Colonic mucosa (tissue), 4 donors: Measurements from ENCODE around the gene C6. TPM values are rescaled to one million over a fixed set of nuclear protein-coding genes. Genes with fewer than 3 reads are reported as not detected.

Source experiments
- DNase-seq: peaks from one replicate; pipeline ENCODE4 v3.0.0-alpha.2; 2020
- H3K27ac ChIP-seq: fragments of 200-600 bp; one replicate; pipeline ENCODE4 v1.8.0; 2021
- H3K27me3 ChIP-seq: fragments of 200-600 bp; one replicate; pipeline ENCODE4 v1.8.0; 2021
- H3K36me3 ChIP-seq: fragments of 200-600 bp; one replicate; pipeline ENCODE4 v1.8.0; 2021
- H3K4me1 ChIP-seq: fragments of 200-600 bp; one replicate; pipeline ENCODE4 v1.8.0; 2021; ENCODE audit warnings: mild to moderate bottlenecking
- H3K4me3 ChIP-seq: fragments of 200-600 bp; one replicate; pipeline ENCODE4 v1.8.0; 2021
- H3K9ac ChIP-seq, 2 donors: one replicate each; pipeline ENCODE4 v1.7.0; 2013; ENCODE audit warnings: control low read depth in 2 of 2, low read depth in 2 of 2, low read length in 2 of 2
- H3K9me3 ChIP-seq: fragments of 200-600 bp; one replicate; pipeline ENCODE4 v1.8.0; 2021
- CTCF ChIP-seq: fragments of 200-600 bp; IDR thresholded peaks from one replicate; pipeline ENCODE4 v1.8.0; 2022; ENCODE audit warnings: antibody characterized with exemption, mild to moderate bottlenecking
- intact Hi-C: fragments of 100-400 bp; cut with DNase I; formaldehyde crosslinking; loops from one replicate; pipeline ENCODE4 v1.14.1; 2022
- total RNA-seq, 2 donors: library from RNA; stranded (reverse); fragmentation: NEBNext Ultra II Directional in 1 of 2; extraction: Animal tissue kit (Norgen Biotek cat#: 25700) in 1 of 2; gene quantifications; one replicate each; pipeline ENCODE4 v1.2.1, GENCODE V29; 2021
- donor health status: healthy.
- donor health status: DM: no; HTN: no; CAD: no.
- donor health status: DM: no; HTN: no; CAD: no.

Gene C6
- total RNA-seq, 2 donors from 2014 or later: 1.1 to 1.4 TPM

- H3K27me3 ChIP-seq: no peaks in the 10 kb centered on the region
- no peaks in the 10 kb centered on the region for H3K4me1 ChIP-seq
- no peaks in the 10 kb centered on the region for H3K9me3 ChIP-seq
- no peak overlapping the region for H3K9ac ChIP-seq
- no peak overlapping the region for H3K27ac ChIP-seq
- intact Hi-C loops: no loop called here
- no peak overlapping the region for H3K4me3 ChIP-seq
- H3K36me3 ChIP-seq: no peaks in the 10 kb centered on the region
- TF ChIP-seq CTCF: no peak
- DNase-seq: no peak
These were observed 104.1 kb downstream of the C6 start for GRCh38 chr5:41109186-41109585.

- no peaks in the 10 kb centered on the region for H3K36me3 ChIP-seq
- TF ChIP-seq CTCF: no peak
- no peaks in the 10 kb centered on the region for H3K9me3 ChIP-seq
- H3K27ac ChIP-seq: no peak overlapping the region
- DNase-seq: no peak
- H3K27me3 ChIP-seq: no peaks in the 10 kb centered on the region
- H3K4me3 ChIP-seq: no peak overlapping the region
- H3K9ac ChIP-seq: no peak overlapping the region
- no peaks in the 10 kb centered on the region for H3K4me1 ChIP-seq
- intact Hi-C loops: no loop called here
These were observed 111.0 kb downstream of the C6 start for GRCh38 chr5:41102341-41102740.

GRCh38 chr5:41097642-41098041 is 115.7 kb downstream of the C6 start:
- TF ChIP-seq CTCF: no peak
- no peak for DNase-seq
- H3K36me3 ChIP-seq: no peaks in the 10 kb centered on the region
- H3K27me3 ChIP-seq: no peaks in the 10 kb centered on the region
- no peak overlapping the region for H3K9ac ChIP-seq
- H3K4me1 ChIP-seq: no peaks in the 10 kb centered on the region
- H3K9me3 ChIP-seq: no peaks in the 10 kb centered on the region
- H3K4me3 ChIP-seq: no peak overlapping the region
- intact Hi-C loops: no loop called here
- H3K27ac ChIP-seq: no peak overlapping the region

GRCh38 chr5:41095324-41096101 is 117.8 kb downstream of the C6 start:
- H3K4me3 ChIP-seq: no peak overlapping the region
- intact Hi-C loops: no loop called here
- H3K9me3 ChIP-seq: no peaks in the 10 kb centered on the region
- H3K27ac ChIP-seq: no peak overlapping the region
- TF ChIP-seq CTCF: no peak
- H3K9ac ChIP-seq: no peak overlapping the region
- H3K4me1 ChIP-seq: no peaks in the 10 kb centered on the region
- DNase-seq: no peak
- H3K27me3 ChIP-seq: no peaks in the 10 kb centered on the region
- H3K36me3 ChIP-seq: no peaks in the 10 kb centered on the region

- no peaks in the 10 kb centered on the region for H3K27me3 ChIP-seq
- H3K27ac ChIP-seq: no peak overlapping the region
- no peak for TF ChIP-seq CTCF
- no peaks in the 10 kb centered on the region for H3K9me3 ChIP-seq
- DNase-seq: no peak
- H3K4me3 ChIP-seq: no peak overlapping the region
- H3K4me1 ChIP-seq: no peaks in the 10 kb centered on the region
- no peaks in the 10 kb centered on the region for H3K36me3 ChIP-seq
- intact Hi-C loops: no loop called here
- H3K9ac ChIP-seq: no peak overlapping the region
These were observed 118.5 kb downstream of the C6 start for GRCh38 chr5:41094871-41095270.
